ENCODE results near the gene MCU.

MCU gene

DNA sequence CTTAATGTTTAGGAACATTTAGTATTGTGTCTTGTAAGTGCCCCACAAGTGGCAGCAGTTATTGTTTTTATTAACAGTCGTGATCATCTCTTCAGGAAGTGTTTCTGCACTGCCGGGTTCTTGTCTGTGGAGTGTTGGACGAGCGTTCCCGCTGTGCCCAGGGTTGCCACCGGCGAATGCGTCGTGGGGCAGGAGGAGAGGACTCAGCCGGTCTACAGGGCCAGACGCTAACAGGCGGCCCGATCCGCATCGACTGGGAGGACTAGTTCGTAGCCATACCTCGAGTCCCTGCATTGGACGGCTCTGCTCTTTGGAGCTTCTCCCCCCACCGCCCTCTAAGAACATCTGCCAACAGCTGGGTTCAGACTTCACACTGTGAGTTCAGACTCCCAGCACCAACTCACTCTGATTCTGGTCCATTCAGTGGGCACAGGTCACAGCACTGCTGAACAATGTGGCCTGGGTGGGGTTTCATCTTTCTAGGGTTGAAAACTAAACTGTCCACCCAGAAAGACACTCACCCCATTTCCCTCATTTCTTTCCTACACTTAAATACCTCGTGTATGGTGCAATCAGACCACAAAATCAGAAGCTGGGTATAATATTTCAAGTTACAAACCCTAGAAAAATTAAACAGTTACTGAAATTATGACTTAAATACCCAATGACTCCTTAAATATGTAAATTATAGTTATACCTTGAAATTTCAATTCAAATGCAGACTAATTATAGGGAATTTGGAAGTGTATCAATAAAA lies 240.5 kb downstream of the MCU start:
- Histone ChIP-seq H3K27ac (ENCODE audit: low read length) (no peak overlapping the region), H3K4me3 (ENCODE audit: low read depth in 1 of 2, low read length in 2 of 2) (no peak overlapping the region), H3K27me3 (ENCODE audit: low read depth, low read length) (no peaks in the 10 kb centered on the region), H3K36me3 (ENCODE audit: control insufficient read depth in 1 of 2, insufficient read depth in 2 of 2, low read length in 2 of 2) (no peaks in the 10 kb centered on the region), H3K9me3 (ENCODE audit: control insufficient read depth in 1 of 2, low read length in 2 of 2) (no peaks in the 10 kb centered on the region), H3K4me1 (ENCODE audit: control insufficient read depth in 1 of 2, insufficient read depth in 2 of 2, low read length in 2 of 2) (no peaks in the 10 kb centered on the region)

DNA sequence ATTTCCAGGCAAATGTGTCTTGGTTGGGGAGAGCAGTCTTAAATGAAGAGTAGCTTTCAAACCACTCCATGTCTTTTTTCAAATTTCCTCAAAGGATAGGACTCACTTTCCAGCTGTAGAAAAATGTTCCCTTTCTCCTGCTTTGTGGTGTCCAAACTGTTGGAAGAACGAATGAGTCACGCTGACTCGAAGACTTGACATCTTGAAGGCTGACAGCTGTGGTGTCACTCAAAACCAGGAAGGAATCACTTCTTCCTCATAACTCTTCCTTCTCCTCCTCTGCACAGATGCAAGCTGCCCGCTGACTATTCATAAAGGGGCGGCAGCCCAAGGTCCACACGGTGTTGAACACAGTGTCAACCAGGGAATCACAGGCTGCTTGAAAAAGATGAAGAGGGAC lies 243.4 kb downstream of the MCU start:
- no peaks in the 10 kb centered on the region for H3K9me3 ChIP-seq (ENCODE audit: control insufficient read depth in 1 of 2, low read length in 2 of 2)
- H3K27me3 ChIP-seq (ENCODE audit: low read depth, low read length) = no peaks in the 10 kb centered on the region
- no peak overlapping the region for H3K27ac ChIP-seq (ENCODE audit: low read length)
- no peaks in the 10 kb centered on the region for H3K4me1 ChIP-seq (ENCODE audit: control insufficient read depth in 1 of 2, insufficient read depth in 2 of 2, low read length in 2 of 2)
- no peaks in the 10 kb centered on the region for H3K36me3 ChIP-seq (ENCODE audit: control insufficient read depth in 1 of 2, insufficient read depth in 2 of 2, low read length in 2 of 2)
- H3K4me3 ChIP-seq (ENCODE audit: low read depth in 1 of 2, low read length in 2 of 2) = no peak overlapping the region

Data from muscle layer of duodenum (tissue), 2 donors.